Islet of Langerhans (tissue), 1 donor: ENCODE measurements around the gene PAK6.

Experiments used
- FAIRE-seq: peaks from one replicate; lab custom pipeline; 2011; peaks lifted over from hg19 to GRCh38; lab: Jason Lieb, UNC

Gene PAK6

DNA sequence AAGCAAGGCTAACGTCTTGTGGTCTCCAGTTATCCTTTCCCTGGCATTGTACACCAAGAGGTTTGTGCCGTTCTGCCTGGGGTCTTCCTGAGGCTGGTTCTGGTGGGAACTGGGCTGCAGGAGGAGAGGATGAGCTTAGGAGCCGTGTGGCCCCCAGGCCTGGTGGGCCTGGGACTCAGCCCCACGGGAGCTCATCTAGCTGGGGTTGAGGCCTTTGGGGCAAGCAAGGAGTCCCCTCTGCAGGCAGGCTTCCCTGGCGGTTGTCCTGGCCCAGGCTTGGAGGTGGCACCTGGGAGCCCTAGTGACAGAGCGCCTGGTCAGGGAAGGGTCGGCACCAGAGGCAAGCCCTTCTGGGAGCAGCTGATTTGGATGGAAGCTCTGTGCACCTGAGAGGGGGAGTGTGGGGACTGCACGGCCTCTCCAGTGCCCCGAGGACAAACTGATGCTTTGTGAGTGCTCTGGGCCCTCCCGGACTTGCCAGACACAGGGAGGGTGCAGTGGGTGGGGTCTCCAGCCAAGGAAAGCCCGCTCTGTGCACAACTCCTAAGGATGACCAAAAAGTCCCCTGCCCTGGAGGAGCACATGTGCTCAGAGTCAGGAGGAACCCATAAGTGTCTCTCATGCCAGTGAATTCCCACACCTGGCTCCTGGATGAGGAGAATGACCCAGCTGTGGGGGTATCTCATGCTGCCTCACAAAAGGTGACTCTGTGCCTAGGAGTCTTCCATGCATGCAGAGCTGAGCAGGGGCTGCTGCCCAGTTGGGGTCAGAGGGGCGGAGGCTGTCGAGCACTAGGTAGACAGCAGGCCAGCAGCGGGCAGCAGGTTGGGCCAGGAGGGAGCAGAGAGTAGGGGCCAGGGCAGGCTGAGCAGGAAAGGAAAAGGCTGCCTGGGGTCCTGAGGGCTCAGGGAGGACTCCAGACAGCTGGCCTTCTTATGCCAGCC lies 2.7 kb downstream of the PAK6 start:
- FAIRE-seq, result no peak

- FAIRE-seq, result no peak
Observed at GRCh38 chr15:40242213-40242599, 3.3 kb downstream of the PAK6 start.

DNA sequence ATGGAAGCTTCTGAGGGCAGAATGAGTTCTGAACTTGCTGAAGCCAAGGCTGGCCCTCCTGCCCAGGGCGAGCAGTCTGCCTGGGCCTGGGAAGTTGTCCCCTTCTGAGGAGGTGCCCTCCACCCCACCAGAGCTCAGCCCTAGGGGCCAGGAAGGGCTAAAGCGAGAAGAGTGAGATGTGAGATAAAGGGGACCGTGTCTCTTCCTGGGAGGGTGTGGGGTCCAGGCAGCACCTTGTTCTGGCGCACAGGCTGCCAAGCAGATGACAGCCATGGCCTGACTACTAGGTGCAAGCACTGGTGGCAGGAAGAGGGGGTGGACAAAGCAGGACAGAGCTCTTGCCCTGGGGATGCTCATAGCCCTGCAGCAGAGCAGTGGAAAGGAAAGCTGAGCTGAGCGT lies 3.7 kb downstream of the PAK6 start:
- no peak for FAIRE-seq

GRCh38 chr15:40243126-40243810 lies 4.4 kb downstream of the PAK6 start:
- FAIRE-seq, result no peak

GRCh38 chr15:40244961-40245523 lies 6.2 kb downstream of the PAK6 start:
- FAIRE-seq, result no peak

GRCh38 chr15:40245666-40246450 lies 7.0 kb downstream of the PAK6 start:
- no peak for FAIRE-seq

DNA sequence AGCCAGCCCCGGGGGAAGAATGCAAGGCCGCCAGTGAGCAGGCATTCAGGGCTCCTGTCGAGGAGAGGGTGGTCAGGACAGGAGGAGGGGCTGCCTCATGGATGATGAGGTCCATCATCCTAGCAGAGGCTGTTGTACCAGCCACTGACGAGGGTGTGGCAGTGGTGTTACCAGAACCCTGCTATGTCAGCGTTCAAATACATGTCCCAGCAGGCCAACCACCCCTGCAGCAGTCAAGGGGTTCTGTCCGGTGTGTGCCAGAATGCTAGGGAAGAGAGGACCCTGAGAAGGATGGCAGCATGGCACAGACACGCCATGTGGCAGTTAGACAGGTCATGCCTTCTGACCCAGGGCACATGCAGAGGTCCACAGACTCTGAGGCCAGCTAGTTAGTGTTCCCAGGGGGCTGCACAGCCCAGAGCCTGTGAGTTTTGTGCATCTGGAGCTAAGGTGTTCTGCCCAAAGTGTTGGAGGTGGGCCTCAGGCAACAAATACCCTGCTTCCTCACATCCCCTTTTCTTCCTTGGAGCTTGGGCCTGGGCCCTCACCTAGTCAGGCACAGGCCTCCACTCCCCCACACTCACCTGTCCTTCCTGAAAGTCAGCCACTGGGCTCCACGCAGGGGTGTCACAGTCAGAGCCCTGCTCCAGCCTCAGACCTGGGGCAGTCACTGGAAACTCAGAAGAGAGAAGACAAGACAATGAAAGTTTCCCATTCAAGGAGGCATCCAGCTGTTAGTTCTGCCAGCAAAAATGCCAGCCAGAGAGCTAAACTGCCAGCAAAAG lies 7.8 kb downstream of the PAK6 start:
- no peak for FAIRE-seq

DNA sequence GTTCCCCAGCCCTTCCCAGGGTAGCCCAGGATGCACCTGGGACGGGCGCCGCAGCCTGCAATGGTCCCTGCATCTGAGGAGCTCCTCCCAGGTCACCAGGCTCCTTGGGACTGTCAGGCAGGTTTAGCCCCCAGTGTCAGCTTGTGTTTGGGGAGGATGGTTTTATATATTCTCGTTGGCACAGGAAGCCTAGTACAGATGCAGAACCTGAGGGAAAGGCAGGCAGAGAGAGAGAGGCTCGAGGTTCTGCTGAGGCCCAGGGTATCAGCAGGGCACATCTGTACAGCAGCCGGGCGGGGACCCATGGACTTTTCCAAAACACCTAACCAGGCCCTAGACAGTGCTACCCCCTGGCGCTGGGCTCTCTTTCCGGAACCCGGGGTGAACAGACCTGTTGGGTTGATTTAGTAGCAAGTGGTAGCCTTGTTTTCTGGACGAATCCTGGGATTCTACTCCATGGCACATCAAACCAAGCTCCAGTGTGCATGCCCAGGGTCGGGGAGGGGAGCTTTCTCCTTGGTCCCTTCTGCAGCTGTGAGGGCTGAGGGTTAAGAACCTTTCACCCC lies 8.6 kb downstream of the PAK6 start:
- FAIRE-seq, result no peak

GRCh38 chr15:40248006-40248783 lies 9.3 kb downstream of the PAK6 start:
- FAIRE-seq, result no peak

- FAIRE-seq, result no peak
Observed at GRCh38 chr15:40249477-40250303, 10.8 kb downstream of the PAK6 start.

- no peak for FAIRE-seq
Observed at GRCh38 chr15:40250304-40250656, 11.4 kb downstream of the PAK6 start.

DNA sequence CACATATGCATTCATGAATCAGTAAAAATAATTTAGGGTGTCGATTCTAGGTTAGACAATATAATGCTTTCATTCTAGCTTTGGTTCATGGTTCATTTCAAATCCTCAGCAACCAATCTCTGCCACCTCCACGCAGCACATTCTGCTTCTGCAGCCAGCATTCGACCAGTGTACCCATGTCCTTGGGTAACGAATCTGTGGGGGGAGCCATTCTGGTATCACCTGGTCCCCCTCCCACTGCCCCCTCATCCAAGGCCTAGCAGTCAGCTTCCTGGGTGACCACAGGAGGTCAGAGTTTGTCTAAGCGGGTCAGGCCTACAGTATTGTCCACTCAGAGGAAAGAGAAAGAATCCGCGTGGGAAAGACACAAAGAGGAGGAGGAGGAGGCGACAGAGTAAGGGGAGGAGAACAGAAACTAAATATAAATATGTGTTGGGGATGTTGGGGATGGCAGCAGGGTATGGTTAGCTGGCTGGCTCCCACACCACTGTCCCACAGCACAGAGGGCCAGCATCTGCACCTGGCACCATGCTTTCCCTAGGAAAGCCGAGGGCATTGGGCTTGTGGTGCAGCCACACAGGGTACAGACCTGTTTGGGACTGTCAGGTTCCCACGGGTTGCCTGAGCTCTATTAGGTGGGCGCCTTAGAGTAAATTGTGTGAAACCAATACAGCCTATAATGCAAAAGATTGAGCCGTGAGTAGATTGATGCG lies 12.1 kb downstream of the PAK6 start:
- no peak for FAIRE-seq

- FAIRE-seq, result no peak
Observed at GRCh38 chr15:40251486-40252140, 12.8 kb downstream of the PAK6 start.

- FAIRE-seq, result no peak
Observed at GRCh38 chr15:40252141-40252437, 13.2 kb downstream of the PAK6 start.

- FAIRE-seq, result no peak
Observed at GRCh38 chr15:40252438-40253166, 13.7 kb downstream of the PAK6 start.

- FAIRE-seq, result no peak
Observed at GRCh38 chr15:40253167-40253790, 14.4 kb downstream of the PAK6 start.

DNA sequence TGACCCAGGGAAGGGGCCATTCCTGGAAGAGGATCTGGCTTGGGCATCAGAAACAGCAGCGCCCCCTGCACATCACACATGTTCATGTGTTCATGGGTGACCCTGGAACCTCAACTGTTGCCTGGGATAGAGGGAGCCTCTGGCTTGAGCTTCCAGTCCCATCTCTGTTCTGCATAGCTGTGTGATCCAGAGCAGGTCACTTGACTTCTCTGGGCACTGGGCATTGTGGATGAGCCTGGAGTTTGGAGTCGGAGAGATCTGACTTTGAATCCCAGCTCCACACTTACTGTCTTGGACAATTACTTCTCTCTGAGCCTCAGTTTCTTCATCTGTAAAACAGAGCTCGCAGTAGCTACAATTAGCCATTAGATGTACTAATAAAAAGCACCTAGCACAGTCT lies 15.6 kb downstream of the PAK6 start:
- no peak for FAIRE-seq

DNA sequence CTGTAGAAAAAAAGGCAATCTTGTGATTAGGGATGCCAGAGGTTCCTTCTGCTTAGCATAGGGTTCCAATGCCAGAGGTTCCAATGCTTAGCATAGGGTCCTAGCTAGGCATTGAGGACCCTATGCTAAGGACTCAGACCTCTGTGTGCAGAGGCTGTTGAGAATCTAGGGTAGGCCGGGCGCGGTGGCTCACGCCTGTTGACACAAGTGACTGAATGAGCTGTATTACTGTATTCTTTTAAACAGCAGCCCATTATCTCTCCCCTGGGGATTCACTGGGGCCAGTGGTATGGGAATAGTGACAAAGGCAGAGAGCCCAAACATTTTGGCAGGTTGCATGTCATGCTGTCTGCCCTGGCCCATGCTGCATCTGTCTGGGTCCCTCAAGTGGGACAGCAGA lies 16.2 kb downstream of the PAK6 start:
- FAIRE-seq, result no peak
